ENCODE data around the gene RNF151. TPM values are rescaled to one million over a fixed set of nuclear protein-coding genes. Genes with fewer than 3 reads are reported as not detected.

Gene RNF151
- total RNA-seq, 4 donors from 2014 or later, result not detected

- no peak for ATAC-seq
- peaks cover 20% of the 10 kb centered on the region for H3K27me3 ChIP-seq
- H3K4me3 ChIP-seq, result no peak overlapping the region
- no peak overlapping the region for H3K27ac ChIP-seq
- no peaks in the 10 kb centered on the region for H3K9me3 ChIP-seq
- TF ChIP-seq POLR2A (IDR thresholded peaks at IDR 0.05), result no peak
- TF ChIP-seq POLR2AphosphoS5 (IDR thresholded peaks at IDR 0.05), result no peak
- no peak for TF ChIP-seq EP300 (IDR thresholded peaks at IDR 0.05)
- TF ChIP-seq CTCF (IDR thresholded peaks at IDR 0.05), result no peak
- 77 to 82% methylated on average over 5 to 12 of the region's 15 CpGs for WGBS, 2 donors (ENCODE audit: low coverage in 1 of 2)
- H3K36me3 ChIP-seq, result no peaks in the 10 kb centered on the region
- peaks cover 0 to 17% (median 8%) of the 10 kb centered on the region in 3 donors for H3K4me1 ChIP-seq
Measured at GRCh38 chr16:2013527-2013926, 46.9 kb downstream of the RNF151 start.

GRCh38 chr16:2015117-2015946, 48.7 kb downstream of the RNF151 start:
- ATAC-seq, result no peak
- Histone ChIP-seq H3K27ac (no peak overlapping the region), H3K27me3 (peaks cover 38% of the 10 kb centered on the region), H3K4me3 (no peak overlapping the region), H3K9me3 (no peaks in the 10 kb centered on the region), H3K36me3 (no peaks in the 10 kb centered on the region), H3K4me1 (peaks cover 0 to 15% (median 8%) of the 10 kb centered on the region in 3 donors)
- WGBS, 2 donors (ENCODE audit: low coverage in 1 of 2), result 66 to 86% methylated on average over 4 to 15 of the region's 24 CpGs
- TF ChIP-seq EP300 (IDR thresholded peaks at IDR 0.05), result no peak
- TF ChIP-seq POLR2A (IDR thresholded peaks at IDR 0.05), result no peak
- no peak for TF ChIP-seq POLR2AphosphoS5 (IDR thresholded peaks at IDR 0.05)

GRCh38 chr16:2015947-2016208, 49.2 kb downstream of the RNF151 start:
- ATAC-seq, result no peak
- WGBS, 2 donors (ENCODE audit: low coverage in 1 of 2), result 85 to 86% methylated on average over 7 of the region's 7 CpGs
- Histone ChIP-seq H3K27ac (no peak overlapping the region), H3K27me3 (peaks cover 44% of the 10 kb centered on the region), H3K4me1 (peaks cover 0 to 16% (median 9%) of the 10 kb centered on the region in 3 donors), H3K4me3 (no peak overlapping the region), H3K9me3 (no peaks in the 10 kb centered on the region), H3K36me3 (no peaks in the 10 kb centered on the region)
- TF ChIP-seq CTCF (IDR thresholded peaks at IDR 0.05), result no peak
- TF ChIP-seq POLR2AphosphoS5 (IDR thresholded peaks at IDR 0.05), result no peak
- no peak for TF ChIP-seq POLR2A (IDR thresholded peaks at IDR 0.05)

GRCh38 chr16:2016407-2016922, 49.8 kb downstream of the RNF151 start:
- no peak for ATAC-seq
- Histone ChIP-seq H3K4me3 (no peak overlapping the region), H3K27me3 (peaks cover 50% of the 10 kb centered on the region), H3K27ac (no peak overlapping the region), H3K36me3 (no peaks in the 10 kb centered on the region), H3K9me3 (no peaks in the 10 kb centered on the region), H3K4me1 (peaks cover 0 to 16% (median 9%) of the 10 kb centered on the region in 3 donors)
- TF ChIP-seq POLR2A (IDR thresholded peaks at IDR 0.05) (no peak), CTCF (IDR thresholded peaks at IDR 0.05) (peak in 2 of 4 experiments; percentile 7 to 37)
- 0% methylated on average over 1 of the region's 13 CpGs; no CpG with 5 or more reads in 1 of the 2 donors for WGBS, 2 donors (ENCODE audit: low coverage in 1 of 2)

Small RNA genes within 50 kb of the gene (small RNA-seq; reads per million reads assigned to genes)
- gene AC005363.2, result 0 reads per million in 4 donors
- 0 reads per million in 4 donors for gene RN7SL219P
- 0 reads per million in 4 donors for gene SNORA10
- 0 reads per million in 4 donors for gene SNORA64

Other genes with a start within 250 kb of the RNF151 start
- 100 to 1,000 TPM in 1 of 4 donors, 10 to 100 TPM in 3; 49.9 to 106 (median 87.2) TPM for gene NME3, start 195.3 kb upstream of the RNF151 start, total RNA-seq
- gene EME2, start 194.0 kb upstream of the RNF151 start, total RNA-seq, result 10 to 100 TPM in 1 of 4 donors, 1 to 10 TPM in 3; 4.6 to 20.4 (median 7.7) TPM
- gene MRPS34, start 193.7 kb upstream of the RNF151 start, total RNA-seq, result 10 to 100 TPM; 44.4 to 72.8 (median 61.3) TPM
- 10 to 100 TPM; 52.4 to 81.1 (median 75.4) TPM for gene SPSB3, start 184.3 kb upstream of the RNF151 start, total RNA-seq
- 10 to 100 TPM; 64.4 to 92.2 (median 80.6) TPM for gene NUBP2, start 183.9 kb upstream of the RNF151 start, total RNA-seq
- gene IGFALS, start 173.2 kb upstream of the RNF151 start, total RNA-seq, result 1 to 10 TPM in 1 of 4 donors, under 1 TPM in 2, not detected in 1; 0.47 to 1.1 (median 0.67) TPM
- 100 to 1,000 TPM; 124 to 245 (median 175) TPM for gene HAGH, start 140.0 kb upstream of the RNF151 start, total RNA-seq
- gene FAHD1, start 139.7 kb upstream of the RNF151 start, total RNA-seq, result 10 to 100 TPM; 22.9 to 44.0 (median 30.2) TPM
- gene MEIOB, start 94.7 kb upstream of the RNF151 start, total RNA-seq, result not detected
- gene HS3ST6, start 48.4 kb upstream of the RNF151 start, total RNA-seq, result not detected
- 10 to 100 TPM; 23.8 to 53.7 (median 44.8) TPM for gene MSRB1, start 23.7 kb upstream of the RNF151 start, total RNA-seq
- gene RPL3L, start 12.2 kb upstream of the RNF151 start, total RNA-seq, result not detected
- gene NDUFB10, start 7.3 kb upstream of the RNF151 start, total RNA-seq, result 100 to 1,000 TPM; 214 to 400 (median 243) TPM
- gene RPS2, start 2.0 kb upstream of the RNF151 start, total RNA-seq, result 1,000 to 10,000 TPM in 3 of 4 donors, 100 to 1,000 TPM in 1; 899 to 1,585 (median 1,295) TPM
- gene TBL3, start 5.2 kb downstream of the RNF151 start, total RNA-seq, result 10 to 100 TPM; 26.7 to 38.6 (median 33.2) TPM
- 1 to 10 TPM in 2 of 4 donors, not detected in 2; 1.0 to 1.1 TPM for gene NOXO1, start 14.6 kb downstream of the RNF151 start, total RNA-seq
- 10 to 100 TPM; 12.8 to 45.6 (median 25.1) TPM for gene GFER, start 17.3 kb downstream of the RNF151 start, total RNA-seq
- 1 to 10 TPM in 3 of 4 donors, not detected in 1; 1.2 to 5.1 (median 3.1) TPM for gene SYNGR3, start 23.1 kb downstream of the RNF151 start, total RNA-seq
- gene ZNF598, start 43.0 kb downstream of the RNF151 start, total RNA-seq, result 10 to 100 TPM; 28.5 to 43.0 (median 34.6) TPM
- gene NPW, start 52.9 kb downstream of the RNF151 start, total RNA-seq, result not detected
- 100 to 1,000 TPM in 1 of 4 donors, 10 to 100 TPM in 3; 43.8 to 106 (median 63.8) TPM for gene NHERF2, start 60.0 kb downstream of the RNF151 start, total RNA-seq
- gene NTHL1, start 81.0 kb downstream of the RNF151 start, total RNA-seq, result 10 to 100 TPM; 18.4 to 25.4 (median 21.6) TPM
- gene TSC2, start 81.1 kb downstream of the RNF151 start, total RNA-seq, result 10 to 100 TPM; 36.3 to 78.8 (median 54.6) TPM
- gene PKD1, start 169.0 kb downstream of the RNF151 start, total RNA-seq, result 100 to 1,000 TPM; 181 to 492 (median 352) TPM
- gene RAB26, start 181.8 kb downstream of the RNF151 start, total RNA-seq, result 1 to 10 TPM in 1 of 4 donors, under 1 TPM in 1, not detected in 2; 0.39 to 1.0 TPM
- gene TRAF7, start 188.9 kb downstream of the RNF151 start, total RNA-seq, result 10 to 100 TPM; 36.3 to 70.1 (median 56.3) TPM
- under 1 TPM in 2 of 4 donors, not detected in 2; 0.27 to 0.35 TPM for gene CASKIN1, start 229.7 kb downstream of the RNF151 start, total RNA-seq
- 10 to 100 TPM; 29.0 to 50.8 (median 34.1) TPM for gene MLST8, start 238.6 kb downstream of the RNF151 start, total RNA-seq
- 10 to 100 TPM in 1 of 4 donors, 1 to 10 TPM in 2, under 1 TPM in 1; 0.72 to 10.3 (median 3.5) TPM for gene BRICD5, start 244.0 kb downstream of the RNF151 start, total RNA-seq
- 10 to 100 TPM in 2 of 4 donors, 1 to 10 TPM in 2; 7.6 to 17.3 (median 12.5) TPM for gene PGP, start 248.0 kb downstream of the RNF151 start, total RNA-seq